ENCODE measurements around the gene CDC45. TPM values are rescaled to one million over a fixed set of nuclear protein-coding genes. Genes with fewer than 3 reads are reported as not detected.
A peak's percentile ranks its signal among the peaks of the same experiment; 100 is the strongest.

CDC45 gene
- total and polyA plus RNA-seq, 11 donors: 0.15 to 3.1 (median 0.32) TPM; not detected in 4

DNA sequence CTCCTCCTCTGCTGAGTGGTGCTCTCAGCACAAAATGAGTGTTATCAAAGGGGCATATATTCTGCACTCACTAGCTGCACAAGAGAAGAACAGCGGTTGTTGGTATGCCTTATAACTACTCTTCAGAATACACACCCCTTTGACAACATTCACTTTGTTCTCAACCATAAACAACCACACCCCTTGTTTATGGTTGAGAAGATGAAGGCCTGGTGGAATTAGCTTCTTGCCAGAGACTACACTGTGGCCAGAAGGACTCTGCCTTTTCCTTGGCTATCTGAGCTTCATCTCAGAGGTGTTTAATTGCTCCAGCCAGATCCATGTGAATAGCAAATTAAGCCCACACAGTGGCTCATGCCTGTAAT, 89.5 kb downstream of the CDC45 start:
- WGBS, 4 donors: 38 to 94% (median 82%) methylated on average over 1 of the region's 1 CpG
- no peaks in the 10 kb centered on the region for H3K27me3 ChIP-seq
- peaks cover 0 to 52% (median 20%) of the 10 kb centered on the region in 12 donors for H3K4me1 ChIP-seq
- intact Hi-C loops (cut with DNase I): loop anchor here in 7 of 10 donors (2.0 to 10.0 kb wide), 6 partner anchors 42 to 53 kb away; partner anchors contain the start of gene CLDN5 (in 2 of the 7)
- H3K9me3 ChIP-seq: no peaks in the 10 kb centered on the region
- TF ChIP-seq, protein P1, sequence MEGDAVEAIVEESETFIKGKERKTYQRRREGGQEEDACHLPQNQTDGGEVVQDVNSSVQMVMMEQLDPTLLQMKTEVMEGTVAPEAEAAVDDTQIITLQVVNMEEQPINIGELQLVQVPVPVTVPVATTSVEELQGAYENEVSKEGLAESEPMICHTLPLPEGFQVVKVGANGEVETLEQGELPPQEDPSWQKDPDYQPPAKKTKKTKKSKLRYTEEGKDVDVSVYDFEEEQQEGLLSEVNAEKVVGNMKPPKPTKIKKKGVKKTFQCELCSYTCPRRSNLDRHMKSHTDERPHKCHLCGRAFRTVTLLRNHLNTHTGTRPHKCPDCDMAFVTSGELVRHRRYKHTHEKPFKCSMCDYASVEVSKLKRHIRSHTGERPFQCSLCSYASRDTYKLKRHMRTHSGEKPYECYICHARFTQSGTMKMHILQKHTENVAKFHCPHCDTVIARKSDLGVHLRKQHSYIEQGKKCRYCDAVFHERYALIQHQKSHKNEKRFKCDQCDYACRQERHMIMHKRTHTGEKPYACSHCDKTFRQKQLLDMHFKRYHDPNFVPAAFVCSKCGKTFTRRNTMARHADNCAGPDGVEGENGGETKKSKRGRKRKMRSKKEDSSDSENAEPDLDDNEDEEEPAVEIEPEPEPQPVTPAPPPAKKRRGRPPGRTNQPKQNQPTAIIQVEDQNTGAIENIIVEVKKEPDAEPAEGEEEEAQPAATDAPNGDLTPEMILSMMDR (IDR thresholded peaks at IDR 0.05): no peak
- TF ChIP-seq POLR2A (IDR thresholded peaks at IDR 0.05): no peak
- H3K27ac ChIP-seq: peak overlapping the region in 3 of 12 donors; percentile 12 to 79 (median 43)
- ATAC-seq: no peak
- H3K36me3 ChIP-seq: no peaks in the 10 kb centered on the region
- no peak overlapping the region for H3K4me3 ChIP-seq
- DNase-seq: no peak

DNA sequence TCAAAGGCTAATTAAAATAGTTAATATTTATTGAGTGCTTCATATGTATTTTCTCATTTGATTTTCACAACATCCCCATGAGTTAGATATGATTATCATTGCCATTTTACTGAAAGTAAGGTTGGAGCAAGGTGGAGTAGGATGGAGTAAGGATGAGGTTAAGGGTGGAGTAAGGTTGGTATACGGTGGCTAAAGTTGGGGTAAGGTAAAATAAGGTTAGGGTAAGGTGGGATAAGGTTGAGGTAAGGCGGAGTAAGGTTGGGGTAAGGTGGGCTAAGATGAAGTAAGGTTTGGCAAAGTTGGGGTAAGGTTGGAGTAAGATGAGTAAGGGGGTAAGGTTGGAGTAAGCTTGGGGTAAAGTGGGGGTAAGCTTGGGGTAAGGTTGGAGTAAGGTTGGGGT, 90.3 kb downstream of the CDC45 start:
- Histone ChIP-seq H3K36me3 (no peaks in the 10 kb centered on the region), H3K9me3 (no peaks in the 10 kb centered on the region), H3K4me1 (peaks cover 0 to 52% (median 20%) of the 10 kb centered on the region in 12 donors), H3K27me3 (no peaks in the 10 kb centered on the region), H3K4me3 (no peak overlapping the region), H3K27ac (peak overlapping the region in 1 of 12 donors; percentile 12)
- WGBS, 4 donors: 88 to 94% (median 92%) methylated on average over 2 of the region's 2 CpGs
- intact Hi-C loops (cut with DNase I): loop anchor here in 7 of 10 donors (2.0 to 10.0 kb wide), 6 partner anchors 43 to 52 kb away; partner anchors contain the start of gene CLDN5 (in 2 of the 7)
- TF ChIP-seq POLR2A (IDR thresholded peaks at IDR 0.05): no peak
- TF ChIP-seq, protein P1 (IDR thresholded peaks at IDR 0.05): no peak
- ATAC-seq (no peak), DNase-seq (no peak)

Other genes with a start within 250 kb of the CDC45 start
- gene CLTCL1, start 188.2 kb upstream of the CDC45 start, total RNA-seq: 10 to 100 TPM in 7 of 9 donors, 1 to 10 TPM in 2; 7.6 to 20.9 (median 10.4) TPM
- 1 to 10 TPM; 4.6 to 9.3 TPM for gene CLTCL1, start 188.2 kb upstream of the CDC45 start, polyA plus RNA-seq
- gene HIRA, start 48.2 kb upstream of the CDC45 start, total RNA-seq: 10 to 100 TPM; 13.0 to 25.4 (median 17.3) TPM
- 10 to 100 TPM in 1 of 2 donors, 1 to 10 TPM in 1; 3.7 to 17.8 TPM for gene HIRA, start 48.2 kb upstream of the CDC45 start, polyA plus RNA-seq
- 10 to 100 TPM; 39.9 to 62.7 (median 54.2) TPM for gene MRPL40, start 47.4 kb upstream of the CDC45 start, total RNA-seq
- gene MRPL40, start 47.4 kb upstream of the CDC45 start, polyA plus RNA-seq: 100 to 1,000 TPM in 1 of 2 donors, 10 to 100 TPM in 1; 42.1 to 119 TPM
- 100 to 1,000 TPM in 2 of 9 donors, 10 to 100 TPM in 7; 39.1 to 115 (median 64.5) TPM for gene C22orf39, start 32.2 kb upstream of the CDC45 start, total RNA-seq
- gene C22orf39, start 32.2 kb upstream of the CDC45 start, polyA plus RNA-seq: 10 to 100 TPM; 43.2 to 48.7 TPM
- gene UFD1, start 727 bp upstream of the CDC45 start, total RNA-seq: 10 to 100 TPM; 28.7 to 51.6 (median 40.3) TPM
- gene UFD1, start 727 bp upstream of the CDC45 start, polyA plus RNA-seq: 10 to 100 TPM; 50.3 to 80.5 TPM
- 10 to 100 TPM; 16.8 to 79.0 (median 36.6) TPM for gene CLDN5, start 44.5 kb downstream of the CDC45 start, total RNA-seq
- 10 to 100 TPM; 39.5 to 77.7 TPM for gene CLDN5, start 44.5 kb downstream of the CDC45 start, polyA plus RNA-seq
- 100 to 1,000 TPM in 7 of 9 donors, 10 to 100 TPM in 2; 88.3 to 272 (median 156) TPM for gene SEPTIN5, start 234.6 kb downstream of the CDC45 start, total RNA-seq
- gene SEPTIN5, start 234.6 kb downstream of the CDC45 start, polyA plus RNA-seq: 100 to 1,000 TPM in 1 of 2 donors, 10 to 100 TPM in 1; 75.7 to 127 TPM
- gene GP1BB, start 243.6 kb downstream of the CDC45 start, total RNA-seq: 10 to 100 TPM in 3 of 9 donors, 1 to 10 TPM in 3, not detected in 3; 1.4 to 52.2 (median 10.7) TPM
- gene GP1BB, start 243.6 kb downstream of the CDC45 start, polyA plus RNA-seq: 10 to 100 TPM in 1 of 2 donors, 1 to 10 TPM in 1; 6.5 to 30.4 TPM